GM12865 (cell line): ENCODE results near the gene RGS14.
A peak's percentile ranks its signal among the peaks of the same experiment; 100 is the strongest.
"Not testable (repeated sequence)": the region's sequence is repeated elsewhere in the genome, so short reads cannot be mapped to it uniquely, and the experiment has no call there.

Experiments used
- DNase-seq: peaks from one replicate; pipeline ENCODE4 v3.0.0; 2010; ENCODE audit warnings: low read depth
- H3K4me3 ChIP-seq: 2 replicates; pipeline ENCODE4 v1.5.1; 2011; ENCODE audit warnings: mild to moderate bottlenecking, low read depth, low read length, control low read depth
- CTCF ChIP-seq: IDR thresholded peaks from 2 replicates; pipeline ENCODE4 v1.5.1; 2011; ENCODE audit warnings: low read length, control low read depth, low read depth, inconsistent platforms; ENCODE audit not compliant: insufficient read depth; ENCODE audit errors: missing control alignments

Gene RGS14

GRCh38 chr5:177409043-177409801 lies 51.5 kb downstream of the RGS14 start, which contains the start of gene F12:
F12 (minus strand) TSS chr5:177409564; CDS start chr5:177409527, 37 bp downstream.
- no peak for DNase-seq
- H3K4me3 ChIP-seq = no peak within 1 kb of the TSS
- TF ChIP-seq CTCF = no peak

- no peak overlapping the region for H3K4me3 ChIP-seq
- TF ChIP-seq CTCF = no peak
- DNase-seq = no peak
Measured at GRCh38 chr5:177410575-177410974, 52.9 kb downstream of the RGS14 start.

- peak overlapping the region; percentile 34 for H3K4me3 ChIP-seq
- DNase-seq = peak; percentile 83
- no peak for TF ChIP-seq CTCF
Measured at GRCh38 chr5:177412603-177413233, 55.0 kb downstream of the RGS14 start.

DNA sequence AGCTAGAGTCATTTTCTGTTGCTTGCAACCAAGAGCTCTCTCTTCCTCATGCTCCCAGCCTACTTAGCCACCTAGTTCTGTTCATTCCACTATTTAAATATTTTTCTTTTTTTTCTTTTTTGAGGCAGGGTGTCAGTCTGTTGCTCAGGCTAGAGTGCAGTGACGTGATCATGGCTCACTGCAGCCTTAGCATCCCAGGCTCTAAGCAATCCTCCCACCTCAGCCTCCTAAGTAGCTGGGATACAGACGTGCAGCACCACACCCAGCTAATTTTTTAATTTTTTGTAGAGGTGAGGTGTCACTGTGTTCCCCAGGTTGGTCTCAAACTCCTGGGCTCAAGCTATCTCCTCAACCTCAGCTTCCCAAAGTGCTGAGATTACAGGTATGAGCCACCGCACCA lies 56.8 kb downstream of the RGS14 start:
- no peak overlapping the region for H3K4me3 ChIP-seq
- DNase-seq = no peak
- TF ChIP-seq CTCF = no peak

- DNase-seq, H3K4me3 ChIP-seq: not testable (repeated sequence)
Measured at GRCh38 chr5:177417081-177417480, 59.4 kb downstream of the RGS14 start.

GRCh38 chr5:177419046-177419445 lies 61.3 kb downstream of the RGS14 start:
- no peak for TF ChIP-seq CTCF
- no peak overlapping the region for H3K4me3 ChIP-seq
- DNase-seq = no peak

DNA sequence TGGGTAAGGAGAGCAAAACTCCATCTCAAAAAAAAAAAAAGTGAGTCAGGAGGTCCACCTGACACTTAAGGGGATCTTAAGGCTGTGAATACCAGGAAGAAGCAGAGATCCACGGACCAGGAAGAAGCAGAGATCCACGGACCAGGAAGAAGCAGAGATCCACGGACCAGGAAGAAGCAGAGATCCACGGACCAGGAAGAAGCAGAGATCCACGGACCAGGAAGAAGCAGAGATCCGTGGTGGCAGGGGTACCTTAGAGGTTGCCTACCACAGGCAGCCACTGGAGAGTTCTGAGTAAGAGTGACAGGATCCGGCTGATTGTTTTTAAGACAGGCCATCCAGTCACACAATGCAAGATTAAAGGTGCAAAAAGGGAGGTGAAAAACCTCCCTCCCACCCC lies 62.7 kb downstream of the RGS14 start:
- DNase-seq, H3K4me3 ChIP-seq: not testable (repeated sequence)
